OCI-LY7 (cell line): ENCODE data around the gene EMSY. TPM values are rescaled to one million over a fixed set of nuclear protein-coding genes. Genes with fewer than 3 reads are reported as not detected.

ENCODE experiments used
- BruUV-seq: library from RNA; stranded (reverse); fragments of 400-500 nt; replicated peaks from 2 replicates; lab custom pipeline; 2021; lab: Mats Ljungman, UMichigan
- CTCF ChIA-PET: fragments of 300-600 bp; sonication (Branson Sonifier 250); formaldehyde crosslinking; loops from one replicate; lab custom pipeline; 2022; ENCODE audit warnings: antibody characterized with exemption; ENCODE audit not compliant: unreplicated experiment; lab: Charles Lee
- POLR2A ChIA-PET: fragments of 300-600 bp; sonication (Branson Sonifier 250); formaldehyde crosslinking; loops from one replicate; lab custom pipeline; 2022; ENCODE audit warnings: antibody characterized with exemption; lab: Charles Lee
- DNase-seq: peaks from one replicate; pipeline ENCODE4 v3.0.0-alpha.2; 2015; ENCODE audit warnings: low spot score
- H2AFZ ChIP-seq: fragments of 200-600 bp; sonication (generic), shearing (Covaris generic); 2 replicates; pipeline ENCODE4 v1.6.1; 2014; ENCODE audit warnings: mild to moderate bottlenecking, antibody characterized with exemption, low read length, moderate library complexity
- H3K27ac ChIP-seq: fragments of 200-600 bp; sonication (generic); 2 replicates; pipeline ENCODE4 v1.5.1; 2014; ENCODE audit warnings: mixed run types, low read depth, mild to moderate bottlenecking, moderate library complexity, low read length, inconsistent platforms; ENCODE audit not compliant: poor library complexity, severe bottlenecking
- H3K36me3 ChIP-seq: fragments of 200-600 bp; sonication (generic); 2 replicates; pipeline ENCODE4 v1.6.1; 2014; ENCODE audit warnings: mild to moderate bottlenecking, antibody characterized with exemption, low read length, moderate library complexity, mixed read lengths; ENCODE audit not compliant: insufficient read depth
- H3K4me1 ChIP-seq: fragments of 200-600 bp; sonication (generic); 2 replicates; pipeline ENCODE4 v1.5.1; 2014; ENCODE audit warnings: mild to moderate bottlenecking, low read length; ENCODE audit not compliant: insufficient read depth, poor library complexity, severe bottlenecking
- H3K4me2 ChIP-seq: fragments of 200-600 bp; sonication (generic); 2 replicates; pipeline ENCODE4 v1.6.1; 2014; ENCODE audit warnings: mild to moderate bottlenecking, low read length
- H3K4me3 ChIP-seq: fragments of 200-600 bp; sonication (generic); 2 replicates; pipeline ENCODE4 v1.5.1; 2014; ENCODE audit warnings: mild to moderate bottlenecking, low read depth, low read length; ENCODE audit not compliant: poor library complexity, severe bottlenecking
- H3K79me2 ChIP-seq: fragments of 200-600 bp; sonication (generic); 2 replicates; pipeline ENCODE4 v1.6.1; 2016; ENCODE audit warnings: low read depth, mild to moderate bottlenecking, low read length, moderate library complexity, mixed read lengths; ENCODE audit not compliant: insufficient read depth
- H3K9me2 ChIP-seq: fragments of 200-600 bp; sonication (generic); 2 replicates; pipeline ENCODE4 v1.6.1; 2016; ENCODE audit warnings: mild to moderate bottlenecking, low read length, mixed read lengths; ENCODE audit not compliant: insufficient read depth
- H3K9me3 ChIP-seq: fragments of 200-600 bp; sonication (generic); 2 replicates; pipeline ENCODE4 v1.6.1; 2014; ENCODE audit warnings: mild to moderate bottlenecking, mixed run types, low read length, mixed read lengths
- H4K20me1 ChIP-seq: fragments of 200-600 bp; sonication (generic); 2 replicates; pipeline ENCODE4 v1.6.1; 2014; ENCODE audit warnings: mild to moderate bottlenecking, antibody characterized with exemption, low read length, moderate library complexity, mixed read lengths; ENCODE audit not compliant: insufficient read depth
- CTCF ChIP-seq: fragments of 200-600 bp; sonication (generic); conservative IDR thresholded peaks from 2 replicates; pipeline ENCODE4 v1.5.1; 2014; ENCODE audit warnings: mild to moderate bottlenecking, antibody characterized with exemption, low read length, moderate library complexity, mixed read lengths
- EZH2phosphoT487 ChIP-seq: fragments of 200-600 bp; sonication (generic); IDR thresholded peaks from 2 replicates; pipeline ENCODE4 v1.6.1; 2018; ENCODE audit warnings: low read depth, borderline replicate concordance, mild to moderate bottlenecking, mixed run types, antibody characterized with exemption, low read length, moderate library complexity, mixed read lengths
- intact Hi-C: fragments of 100-400 bp; cut with micrococcal nuclease; formaldehyde crosslinking; loops from one replicate; pipeline ENCODE4 v1.10.0; 2022; ENCODE audit not compliant: unreplicated experiment
- total RNA-seq, 2 experiments: library from RNA; depleted of rRNA in 1 of 2; stranded (reverse); fragments of >200 nt in 1 of 2; shearing (Covaris generic) in 1 of 2; gene quantifications; 2 replicates each; pipeline ENCODE4 v1.2.3, GENCODE V29; 2014 to 2022

Gene EMSY
- total RNA-seq, 2 experiments from 2014 or later = 26.3 to 29.8 TPM

- POLR2A ChIA-PET = interaction anchor here (1.1 to 1.5 kb wide), 3 partner anchors 10 to 55 kb away, joined by 3 read pairs; no protein-coding TSS in a partner anchor
- Histone ChIP-seq H3K9me2 (no peaks in the 10 kb centered on the region), H3K27ac (no peak overlapping the region), H4K20me1 (no peaks in the 10 kb centered on the region), H3K36me3 (peaks cover 47% of the 10 kb centered on the region), H2AFZ (no peak overlapping the region), H3K79me2 (no peaks in the 10 kb centered on the region), H3K4me1 (no peaks in the 10 kb centered on the region), H3K4me2 (no peak overlapping the region), H3K9me3 (no peaks in the 10 kb centered on the region), H3K4me3 (no peak overlapping the region)
- TF ChIP-seq EZH2phosphoT487 (no peak), CTCF (no peak)
- DNase-seq = no peak
- BruUV-seq = no TSS peak
- CTCF ChIA-PET = no interaction called here
- intact Hi-C loops = no loop called here
These were observed 80.1 kb downstream of the EMSY start for GRCh38 chr11:76524919-76525318.

- POLR2A ChIA-PET = interaction anchor here (0.7 to 0.9 kb wide), 2 partner anchors 8 to 33 kb away, joined by 3 to 4 read pairs; no protein-coding TSS in a partner anchor
These were observed 82.1 kb downstream of the EMSY start for GRCh38 chr11:76526878-76527277.

More at GRCh38 chr11:76526878-76527277, 82.1 kb downstream of the EMSY start:
- Histone ChIP-seq H4K20me1 (no peaks in the 10 kb centered on the region), H3K27ac (no peak overlapping the region), H3K9me3 (no peaks in the 10 kb centered on the region), H3K79me2 (no peaks in the 10 kb centered on the region), H3K4me3 (no peak overlapping the region), H3K4me2 (no peak overlapping the region), H3K9me2 (no peaks in the 10 kb centered on the region), H3K4me1 (no peaks in the 10 kb centered on the region), H3K36me3 (peaks cover 60% of the 10 kb centered on the region), H2AFZ (no peak overlapping the region)
- intact Hi-C loops = no loop called here
- DNase-seq = no peak
- CTCF ChIA-PET = no interaction called here
- TF ChIP-seq CTCF = no peak
- no peak for TF ChIP-seq EZH2phosphoT487
- no TSS peak for BruUV-seq
